A673 (cell line): ENCODE measurements around the gene AP4E1. TPM values are rescaled to one million over a fixed set of nuclear protein-coding genes. Genes with fewer than 3 reads are reported as not detected.
"Not testable (repeated sequence)": the region's sequence is repeated elsewhere in the genome, so short reads cannot be mapped to it uniquely, and the experiment has no call there.

Experiments
- BruUV-seq: library from RNA; stranded (reverse); fragments of 400-500 nt; replicated peaks from 2 replicates; lab custom pipeline; 2021; lab: Mats Ljungman, UMichigan
- CTCF ChIA-PET: fragments of 300-600 bp; sonication (Branson Sonifier 250); formaldehyde crosslinking; loops from one replicate; lab custom pipeline; 2022; ENCODE audit warnings: antibody characterized with exemption; lab: Charles Lee
- POLR2A ChIA-PET: fragments of 300-600 bp; sonication (Branson Sonifier 250); formaldehyde crosslinking; loops from one replicate; lab custom pipeline; 2022; ENCODE audit warnings: antibody characterized with exemption; ENCODE audit not compliant: low non-redundant PET; lab: Charles Lee
- DNase-seq: peaks from one replicate; pipeline ENCODE4 v3.0.0-alpha.2; 2015; ENCODE audit warnings: low spot score
- H3K27ac ChIP-seq: fragments of 200-600 bp; sonication (generic); 2 replicates; pipeline ENCODE4 v1.5.1; 2016; ENCODE audit warnings: mixed run types, low read depth, mild to moderate bottlenecking, mixed read lengths, antibody characterized with exemption, low read length; ENCODE audit not compliant: poor library complexity, severe bottlenecking
- H3K27me3 ChIP-seq: fragments of 200-600 bp; sonication (generic); replicated peaks from 2 replicates; pipeline ENCODE4 v1.6.1; 2017; ENCODE audit warnings: mixed run types, low read depth, mild to moderate bottlenecking, mixed read lengths, antibody characterized with exemption, low read length; ENCODE audit not compliant: insufficient read depth, poor library complexity
- H3K36me3 ChIP-seq: fragments of 200-600 bp; sonication (generic); 2 replicates; pipeline ENCODE4 v1.6.1; 2016; ENCODE audit warnings: mixed run types, mild to moderate bottlenecking, mixed read lengths, antibody characterized with exemption, low read length; ENCODE audit not compliant: insufficient read depth, poor library complexity, severe bottlenecking
- H3K4me1 ChIP-seq: fragments of 200-600 bp; sonication (generic); 2 replicates; pipeline ENCODE4 v1.6.1; 2017; ENCODE audit warnings: mixed run types, mild to moderate bottlenecking, mixed read lengths, antibody characterized with exemption, low read length; ENCODE audit not compliant: insufficient read depth, poor library complexity, severe bottlenecking
- H3K4me3 ChIP-seq: fragments of 200-600 bp; sonication (generic); 2 replicates; pipeline ENCODE4 v1.5.1; 2016; ENCODE audit warnings: low read depth, mixed run types, mild to moderate bottlenecking, mixed read lengths, low read length; ENCODE audit not compliant: poor library complexity, severe bottlenecking
- H3K9me3 ChIP-seq: fragments of 200-600 bp; sonication (generic); 2 replicates; pipeline ENCODE4 v1.6.1; 2016; ENCODE audit warnings: mixed run types, low read depth, mild to moderate bottlenecking, mixed read lengths, antibody characterized with exemption, low read length; ENCODE audit not compliant: poor library complexity, severe bottlenecking
- CTCF ChIP-seq: fragments of 300-800, 200-600 bp; sonication (generic); conservative IDR thresholded peaks from 2 replicates; pipeline ENCODE4 v1.5.1; 2017; ENCODE audit warnings: low read depth, mild to moderate bottlenecking, antibody characterized with exemption, low read length, moderate library complexity, mixed read lengths
- EZH2 ChIP-seq: fragments of 200-600 bp; sonication (generic); IDR thresholded peaks from 2 replicates; pipeline ENCODE4 v1.6.1; 2017; ENCODE audit warnings: borderline replicate concordance, low read depth, mild to moderate bottlenecking, mixed read lengths, antibody characterized with exemption, low read length; ENCODE audit not compliant: poor library complexity, severe bottlenecking
- intact Hi-C: fragments of 100-400 bp; cut with micrococcal nuclease; formaldehyde crosslinking; loops from one replicate; pipeline ENCODE4 v1.10.0; 2022; ENCODE audit not compliant: unreplicated experiment
- total RNA-seq: library from RNA; stranded (reverse); gene quantifications from 2 replicates; pipeline ENCODE4 v1.2.3, GENCODE V29; 2021

The AP4E1 gene
- total RNA-seq, 1 experiment from 2014 or later, result 13.9 TPM

GRCh38 chr15:50890751-50891150 is 17.7 kb upstream of the AP4E1 start:
- POLR2A ChIA-PET, result no interaction called here
- H3K9me3 ChIP-seq, result peaks cover 13% of the 10 kb centered on the region
- no peaks in the 10 kb centered on the region for H3K4me1 ChIP-seq
- DNase-seq, result no peak
- H3K27ac ChIP-seq, result no peak overlapping the region
- TF ChIP-seq EZH2, result no peak
- TF ChIP-seq CTCF, result no peak
- H3K36me3 ChIP-seq, result no peaks in the 10 kb centered on the region
- H3K27me3 ChIP-seq, result no peaks in the 10 kb centered on the region
- intact Hi-C loops, result no loop called here
- CTCF ChIA-PET, result no interaction called here
- BruUV-seq, result no TSS peak
- no peak overlapping the region for H3K4me3 ChIP-seq

- no peaks in the 10 kb centered on the region for H3K27me3 ChIP-seq
- no peak overlapping the region for H3K27ac ChIP-seq
- no peak overlapping the region for H3K4me3 ChIP-seq
- ChIA-PET POLR2A (no interaction called here), CTCF (no interaction called here)
- no peaks in the 10 kb centered on the region for H3K36me3 ChIP-seq
- DNase-seq, result no peak
- no peaks in the 10 kb centered on the region for H3K4me1 ChIP-seq
- intact Hi-C loops, result no loop called here
- peaks cover 13% of the 10 kb centered on the region for H3K9me3 ChIP-seq
- no peak for TF ChIP-seq CTCF
- TF ChIP-seq EZH2, result no peak
- no TSS peak for BruUV-seq
These were observed 17.3 kb upstream of the AP4E1 start for GRCh38 chr15:50891159-50891558.

GRCh38 chr15:50893976-50894375 is 14.5 kb upstream of the AP4E1 start:
- CTCF ChIA-PET, result no interaction called here
- H3K4me3 ChIP-seq, result no peak overlapping the region
- no peak overlapping the region for H3K27ac ChIP-seq
- H3K9me3 ChIP-seq, result peaks cover 13% of the 10 kb centered on the region
- intact Hi-C loops, result no loop called here
- no TSS peak for BruUV-seq
- no peak for DNase-seq
- H3K4me1 ChIP-seq, result no peaks in the 10 kb centered on the region
- POLR2A ChIA-PET, result no interaction called here
- H3K36me3 ChIP-seq, result no peaks in the 10 kb centered on the region
- TF ChIP-seq CTCF (no peak), EZH2 (no peak)
- no peaks in the 10 kb centered on the region for H3K27me3 ChIP-seq

- POLR2A ChIA-PET, H3K27me3 ChIP-seq, BruUV-seq, intact Hi-C loops, H3K4me3 ChIP-seq, H3K9me3 ChIP-seq, H3K27ac ChIP-seq, H3K4me1 ChIP-seq, CTCF ChIA-PET, DNase-seq, H3K36me3 ChIP-seq: not testable (repeated sequence)
These were observed 7.1 kb upstream of the AP4E1 start for GRCh38 chr15:50901390-50901789.
